ENCODE results near the gene EIF2AK2.

DNA sequence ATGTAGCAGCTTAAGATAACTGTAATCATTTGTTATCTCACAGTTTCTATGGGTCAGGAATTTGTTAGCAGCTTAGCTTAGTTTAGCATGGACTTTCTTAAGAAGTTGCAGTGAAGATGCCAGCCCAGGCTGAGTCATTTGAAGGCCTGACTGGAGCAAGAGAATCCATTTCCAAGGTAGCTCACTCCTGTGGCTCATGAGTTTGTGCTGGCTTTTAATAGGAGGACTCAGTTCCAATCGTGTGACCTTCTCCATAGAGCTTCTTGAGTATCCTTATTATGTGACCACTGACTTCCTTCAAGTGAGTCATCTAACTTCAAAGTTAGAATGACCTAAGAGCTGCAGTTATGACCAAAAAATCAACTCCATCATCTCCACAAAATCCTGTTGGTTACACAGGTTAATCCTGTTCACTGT, 71.0 kb downstream of the EIF2AK2 start:
- no peak for TF ChIP-seq TAF1 (IDR thresholded peaks at IDR 0.05; ENCODE audit: borderline replicate concordance, insufficient read depth, low read length)
- TF ChIP-seq POLR2AphosphoS5 (IDR thresholded peaks at IDR 0.05; ENCODE audit: low read depth, low read length), result no peak
- TF ChIP-seq, protein P1, sequence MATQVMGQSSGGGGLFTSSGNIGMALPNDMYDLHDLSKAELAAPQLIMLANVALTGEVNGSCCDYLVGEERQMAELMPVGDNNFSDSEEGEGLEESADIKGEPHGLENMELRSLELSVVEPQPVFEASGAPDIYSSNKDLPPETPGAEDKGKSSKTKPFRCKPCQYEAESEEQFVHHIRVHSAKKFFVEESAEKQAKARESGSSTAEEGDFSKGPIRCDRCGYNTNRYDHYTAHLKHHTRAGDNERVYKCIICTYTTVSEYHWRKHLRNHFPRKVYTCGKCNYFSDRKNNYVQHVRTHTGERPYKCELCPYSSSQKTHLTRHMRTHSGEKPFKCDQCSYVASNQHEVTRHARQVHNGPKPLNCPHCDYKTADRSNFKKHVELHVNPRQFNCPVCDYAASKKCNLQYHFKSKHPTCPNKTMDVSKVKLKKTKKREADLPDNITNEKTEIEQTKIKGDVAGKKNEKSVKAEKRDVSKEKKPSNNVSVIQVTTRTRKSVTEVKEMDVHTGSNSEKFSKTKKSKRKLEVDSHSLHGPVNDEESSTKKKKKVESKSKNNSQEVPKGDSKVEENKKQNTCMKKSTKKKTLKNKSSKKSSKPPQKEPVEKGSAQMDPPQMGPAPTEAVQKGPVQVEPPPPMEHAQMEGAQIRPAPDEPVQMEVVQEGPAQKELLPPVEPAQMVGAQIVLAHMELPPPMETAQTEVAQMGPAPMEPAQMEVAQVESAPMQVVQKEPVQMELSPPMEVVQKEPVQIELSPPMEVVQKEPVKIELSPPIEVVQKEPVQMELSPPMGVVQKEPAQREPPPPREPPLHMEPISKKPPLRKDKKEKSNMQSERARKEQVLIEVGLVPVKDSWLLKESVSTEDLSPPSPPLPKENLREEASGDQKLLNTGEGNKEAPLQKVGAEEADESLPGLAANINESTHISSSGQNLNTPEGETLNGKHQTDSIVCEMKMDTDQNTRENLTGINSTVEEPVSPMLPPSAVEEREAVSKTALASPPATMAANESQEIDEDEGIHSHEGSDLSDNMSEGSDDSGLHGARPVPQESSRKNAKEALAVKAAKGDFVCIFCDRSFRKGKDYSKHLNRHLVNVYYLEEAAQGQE (IDR thresholded peaks at IDR 0.05; ENCODE audit: insufficient read depth in 1 of 2, low read depth in 2 of 2, low read length in 2 of 2), result no peak

All from PFSK-1 (cell line).